UCSD-AML1 (cell line): ENCODE results near the gene KIAA1217.

Experiments used
- DNase-seq: peaks from one replicate; lab custom pipeline; 2025; ENCODE audit not compliant: unreplicated experiment; lab: John Stamatoyannopoulos, UW

The KIAA1217 gene

GRCh38 chr10:24240041-24240751 is 31.3 kb downstream of the KIAA1217 start:
- no peak for DNase-seq

- DNase-seq: no peak
Observed at GRCh38 chr10:24241536-24242040, 32.6 kb downstream of the KIAA1217 start.

- DNase-seq: no peak
Observed at GRCh38 chr10:24242562-24242961, 33.6 kb downstream of the KIAA1217 start.

- no peak for DNase-seq
Observed at GRCh38 chr10:24246365-24246764, 37.4 kb downstream of the KIAA1217 start.

GRCh38 chr10:24247841-24248240 is 38.9 kb downstream of the KIAA1217 start:
- DNase-seq: no peak

- DNase-seq: no peak
Observed at GRCh38 chr10:24249829-24250415, 41.0 kb downstream of the KIAA1217 start.

GRCh38 chr10:24251547-24251946 is 42.6 kb downstream of the KIAA1217 start:
- no peak for DNase-seq

- DNase-seq: no peak
Observed at GRCh38 chr10:24254180-24254579, 45.2 kb downstream of the KIAA1217 start.

- no peak for DNase-seq
Observed at GRCh38 chr10:24255115-24255880, 46.4 kb downstream of the KIAA1217 start.

- no peak for DNase-seq
Observed at GRCh38 chr10:24255881-24256311, 47.0 kb downstream of the KIAA1217 start.

- DNase-seq: no peak
Observed at GRCh38 chr10:24256619-24257107, 47.7 kb downstream of the KIAA1217 start.

GRCh38 chr10:24257588-24257987 is 48.6 kb downstream of the KIAA1217 start:
- no peak for DNase-seq

- DNase-seq: no peak
Observed at GRCh38 chr10:24259365-24260130, 50.6 kb downstream of the KIAA1217 start.

GRCh38 chr10:24261627-24262026 is 52.7 kb downstream of the KIAA1217 start:
- no peak for DNase-seq

GRCh38 chr10:24262929-24263590 is 54.1 kb downstream of the KIAA1217 start:
- DNase-seq: no peak

GRCh38 chr10:24269476-24269875 is 60.5 kb downstream of the KIAA1217 start:
- no peak for DNase-seq

GRCh38 chr10:24272374-24272773 is 63.4 kb downstream of the KIAA1217 start:
- DNase-seq: no peak

GRCh38 chr10:24277277-24277676 is 68.3 kb downstream of the KIAA1217 start:
- no peak for DNase-seq

- no peak for DNase-seq
Observed at GRCh38 chr10:24277771-24278170, 68.8 kb downstream of the KIAA1217 start.

- DNase-seq: no peak
Observed at GRCh38 chr10:24278176-24278889, 69.4 kb downstream of the KIAA1217 start.
